A204.1 (cell line): ENCODE measurements around the gene PRXL2A.
"Not testable (repeated sequence)": the region's sequence is repeated elsewhere in the genome, so short reads cannot be mapped to it uniquely, and the experiment has no call there.

Experiments used
- FAIRE-seq: peaks from 2 replicates; lab custom pipeline; 2012; peaks lifted over from hg19 to GRCh38; lab: Jason Lieb, UNC

PRXL2A gene

DNA sequence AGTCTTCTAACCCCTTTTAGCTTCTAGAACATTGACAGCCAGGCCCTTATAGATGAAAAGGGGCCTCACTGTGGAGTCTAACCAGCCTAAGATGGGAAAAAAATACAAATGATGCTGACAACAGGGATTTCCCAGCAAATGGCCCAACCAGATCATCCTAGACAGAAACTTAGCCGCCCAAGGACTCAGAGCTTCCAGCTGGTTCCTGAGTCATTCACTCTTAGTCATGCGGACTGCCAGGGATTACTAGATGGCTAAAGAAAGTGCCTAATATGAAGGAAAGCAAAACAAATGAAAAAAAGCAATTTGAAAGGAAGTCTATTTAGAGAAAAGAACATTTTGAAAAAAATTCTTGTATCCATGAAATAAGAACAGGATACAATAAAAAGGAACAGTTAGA is 69.5 kb downstream of the PRXL2A start:
- no peak for FAIRE-seq

GRCh38 chr10:80480373-80480772 is 72.0 kb downstream of the PRXL2A start:
- FAIRE-seq, result not testable (repeated sequence)

GRCh38 chr10:80480852-80481251 is 72.5 kb downstream of the PRXL2A start:
- no peak for FAIRE-seq

- FAIRE-seq, result no peak
Measured at GRCh38 chr10:80484243-80484642, 75.9 kb downstream of the PRXL2A start.

DNA sequence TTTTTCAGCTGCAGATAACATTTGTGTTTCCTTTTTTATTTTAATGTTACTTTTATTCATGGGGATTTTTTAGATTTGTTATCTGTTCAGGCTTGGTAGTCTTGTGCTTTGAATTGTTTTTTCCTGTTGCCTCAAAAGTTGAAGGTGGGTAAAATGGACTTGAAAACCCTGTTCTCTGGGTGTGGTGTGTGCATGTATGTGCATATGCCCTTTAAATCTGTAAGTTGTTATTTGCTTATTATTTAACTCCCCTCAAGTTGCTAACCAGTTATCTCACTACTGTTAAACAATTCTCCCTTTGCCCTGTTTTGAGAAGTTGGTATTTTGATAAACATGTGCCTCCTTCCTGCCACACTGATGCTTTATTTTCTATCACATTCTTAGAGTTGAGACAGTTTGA is 76.3 kb downstream of the PRXL2A start:
- no peak for FAIRE-seq

DNA sequence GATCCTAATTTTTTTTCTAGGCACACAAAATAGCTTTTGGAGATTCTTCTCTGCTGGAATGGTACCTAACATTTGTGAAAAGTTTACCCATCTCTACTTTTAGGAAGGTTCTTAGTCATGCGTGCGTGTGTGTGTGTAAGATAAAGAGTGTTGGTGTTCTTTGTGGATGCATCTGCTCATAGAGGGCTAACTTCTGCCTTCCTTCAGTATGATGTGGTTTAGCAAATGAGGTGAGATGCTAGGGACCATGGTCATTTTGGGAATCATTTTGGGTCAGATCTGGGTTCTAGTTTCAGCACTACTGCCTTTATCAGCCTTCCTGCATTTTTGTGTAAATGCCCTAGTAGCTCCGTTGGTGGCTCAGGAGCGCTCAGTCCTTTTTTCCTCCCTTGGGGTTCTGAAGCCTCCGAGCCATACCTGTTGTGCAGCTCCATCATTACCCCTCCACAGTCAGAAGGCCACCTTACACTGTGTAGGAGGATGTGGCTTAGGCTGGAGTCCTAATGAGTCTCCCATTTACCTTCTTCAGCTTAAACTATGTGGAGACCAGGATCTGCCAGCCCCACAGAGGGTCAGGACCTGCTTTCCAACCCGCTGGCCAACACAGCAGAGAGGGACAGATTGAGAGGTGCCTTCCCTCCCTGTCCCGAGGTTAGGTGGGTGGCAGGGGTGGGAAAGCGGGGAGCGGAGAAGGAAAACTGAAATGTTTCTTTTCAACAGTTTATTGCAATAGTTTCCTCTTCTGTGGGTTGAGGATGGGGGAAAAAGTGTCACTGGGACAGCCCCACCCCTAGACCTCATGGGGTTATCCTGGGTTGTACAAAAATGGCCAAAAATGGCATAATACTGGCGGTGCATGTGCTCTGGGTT is 77.0 kb downstream of the PRXL2A start:
- FAIRE-seq, result no peak

GRCh38 chr10:80485946-80486764 is 77.8 kb downstream of the PRXL2A start:
- FAIRE-seq, result no peak
